HG02642 (cell line): ENCODE measurements around the gene SPANXB1.
"Not testable (repeated sequence)": the region's sequence is repeated elsewhere in the genome, so short reads cannot be mapped to it uniquely, and the experiment has no call there.

ENCODE experiments used
- ATAC-seq: cut with Tn5 transposase; IDR thresholded peaks from one replicate; pipeline ENCODE4 v1.9.1; 2021; ENCODE audit warnings: mild to moderate bottlenecking; ENCODE audit not compliant: unreplicated experiment, poor library complexity

SPANXB1 gene

GRCh38 chrX:141002568-141002967 lies at the start of gene SPANXB1:
Gene SPANXB1, plus strand, starts transcription at chrX:141002594. Its CDS starts 100 bp downstream, at chrX:141002694.
- not testable (repeated sequence) for ATAC-seq

GRCh38 chrX:140967036-140967435 lies 35.4 kb upstream of the SPANXB1 start:
- ATAC-seq = no peak

DNA sequence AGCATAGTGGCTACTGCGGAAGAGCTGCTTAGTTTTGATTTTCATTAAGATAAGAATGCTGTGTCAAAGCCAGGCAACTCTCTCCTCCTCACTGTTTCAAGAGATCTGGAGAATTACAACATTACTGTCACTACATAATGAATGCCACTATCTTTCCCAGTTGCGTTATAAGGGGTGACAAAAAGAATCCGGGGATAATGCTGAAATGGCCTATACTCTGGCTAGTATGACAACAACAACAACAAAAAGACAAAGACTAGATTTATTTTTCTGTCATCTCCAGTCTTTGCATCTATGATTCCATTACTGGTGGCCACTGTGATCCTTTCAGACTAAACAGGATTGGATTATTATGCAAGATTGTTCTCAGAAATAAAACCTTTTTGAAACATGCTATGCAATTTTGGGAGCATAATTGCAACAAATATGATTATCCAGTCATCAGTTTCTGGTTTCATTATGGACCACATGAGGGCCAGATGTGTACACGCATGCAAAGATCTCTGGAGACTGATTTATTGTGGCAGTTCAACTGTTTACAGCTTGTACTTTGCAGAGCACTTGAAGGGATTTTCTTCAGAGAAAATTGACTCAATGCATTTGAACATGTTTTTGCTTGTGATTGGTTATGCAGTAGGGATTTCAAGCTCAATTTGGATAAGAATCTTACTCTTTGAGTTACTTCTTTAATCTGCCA lies 31.1 kb upstream of the SPANXB1 start:
- no peak for ATAC-seq

- no peak for ATAC-seq
Measured at GRCh38 chrX:140975472-140975871, 26.9 kb upstream of the SPANXB1 start.

DNA sequence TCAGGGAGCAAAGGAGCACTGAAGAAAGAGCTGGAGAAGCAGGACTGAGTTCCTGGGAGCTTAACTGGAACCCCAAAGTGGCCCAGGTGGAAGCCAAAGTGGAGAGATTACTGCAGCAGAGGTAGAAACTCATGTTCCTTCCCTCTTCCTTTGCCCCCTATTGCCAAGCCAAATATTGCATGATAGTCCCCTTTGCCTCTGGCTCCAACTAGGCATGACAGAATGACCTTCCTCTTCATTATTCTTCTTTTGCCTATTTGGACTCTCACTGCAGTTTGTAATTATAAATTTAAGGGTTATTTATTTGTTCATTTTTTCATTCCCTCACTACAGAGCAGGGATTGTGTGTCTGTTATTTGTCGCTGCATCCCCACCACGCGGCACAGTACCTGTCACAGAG lies 22.1 kb upstream of the SPANXB1 start:
- no peak for ATAC-seq

DNA sequence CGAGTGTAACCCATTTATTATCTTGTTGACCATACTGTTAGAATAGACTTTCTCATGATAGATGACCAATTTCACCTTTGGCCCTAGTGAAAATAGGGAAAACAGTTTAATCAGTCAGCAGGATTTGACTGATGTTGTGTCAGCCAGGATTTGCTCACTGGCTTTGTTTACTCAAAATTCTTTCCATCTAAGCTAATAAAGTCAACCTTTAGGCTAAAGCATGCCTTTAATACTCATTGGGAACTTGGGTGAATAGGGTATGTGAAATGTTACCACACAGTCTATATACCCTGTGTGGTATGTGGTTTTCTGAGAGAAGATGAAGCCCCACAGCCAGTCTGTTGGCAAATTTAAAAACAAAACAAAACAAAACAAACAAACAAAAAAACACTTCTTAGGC lies 18.7 kb upstream of the SPANXB1 start:
- ATAC-seq = no peak

DNA sequence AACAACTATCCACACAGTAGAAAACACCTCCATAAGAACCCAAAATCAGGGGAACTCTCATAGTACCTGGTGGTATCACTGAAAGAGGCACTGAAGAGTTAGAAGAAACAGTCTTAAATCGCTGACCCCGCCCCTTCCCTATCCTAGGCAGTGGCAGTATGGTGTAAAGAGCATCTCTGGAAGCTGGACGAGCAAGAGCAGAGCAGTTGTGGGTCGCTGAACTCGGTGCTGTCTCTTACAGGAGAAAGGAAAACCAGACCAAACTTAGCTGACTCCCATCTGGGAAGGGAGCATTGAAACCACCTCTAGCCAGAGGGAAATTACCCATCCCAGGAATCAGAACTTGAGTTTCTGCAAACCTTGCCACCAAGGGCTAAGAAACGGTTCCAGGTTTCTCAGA lies 2.8 kb downstream of the SPANXB1 start:
- not testable (repeated sequence) for ATAC-seq

DNA sequence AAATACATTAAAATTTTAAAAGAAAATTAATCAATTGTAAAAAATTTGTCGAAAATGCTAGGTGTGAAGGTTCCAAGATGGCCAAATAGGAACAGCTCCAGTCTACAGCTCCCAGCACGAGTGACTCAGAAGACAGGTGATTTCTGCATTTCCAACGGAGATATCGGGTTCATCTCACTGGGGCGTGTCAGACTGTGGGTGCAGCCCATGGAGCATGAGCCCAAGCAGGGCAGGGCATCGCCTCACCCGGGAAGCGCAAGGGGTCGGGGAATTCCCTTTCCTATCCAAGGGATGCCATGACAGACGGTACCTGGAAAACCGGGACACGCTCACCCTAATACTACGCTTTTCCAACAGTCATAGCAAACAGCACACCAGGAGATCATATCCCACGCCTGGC lies 41.9 kb downstream of the SPANXB1 start:
- not testable (repeated sequence) for ATAC-seq

DNA sequence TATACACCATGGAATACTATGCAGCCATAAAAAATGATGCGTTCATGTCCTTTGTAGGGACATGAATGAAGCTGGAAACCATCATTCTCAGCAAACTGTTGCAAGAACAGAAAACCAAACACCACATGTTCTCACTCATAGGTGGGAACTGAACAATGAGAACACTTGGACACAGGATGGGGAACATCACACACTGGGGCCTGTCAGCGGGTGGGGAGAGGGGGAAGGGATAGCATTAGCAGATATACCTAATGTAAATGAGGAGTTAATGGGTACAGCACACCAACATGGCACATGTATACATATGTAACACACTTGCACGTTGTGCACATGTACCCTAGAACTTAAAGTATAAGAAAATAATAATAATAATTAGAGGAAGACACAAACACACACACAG lies 47.5 kb downstream of the SPANXB1 start:
- ATAC-seq = not testable (repeated sequence)

- ATAC-seq = not testable (repeated sequence)
Measured at GRCh38 chrX:141052098-141052497, 49.7 kb downstream of the SPANXB1 start.
